GM21360 (cell line): ENCODE measurements around the gene PSAPL1.

ENCODE experiments used
- ATAC-seq: cut with Tn5 transposase; IDR thresholded peaks from one replicate; pipeline ENCODE4 v1.9.1; 2021; ENCODE audit warnings: mild to moderate bottlenecking, moderate library complexity; ENCODE audit not compliant: unreplicated experiment

Gene PSAPL1

DNA sequence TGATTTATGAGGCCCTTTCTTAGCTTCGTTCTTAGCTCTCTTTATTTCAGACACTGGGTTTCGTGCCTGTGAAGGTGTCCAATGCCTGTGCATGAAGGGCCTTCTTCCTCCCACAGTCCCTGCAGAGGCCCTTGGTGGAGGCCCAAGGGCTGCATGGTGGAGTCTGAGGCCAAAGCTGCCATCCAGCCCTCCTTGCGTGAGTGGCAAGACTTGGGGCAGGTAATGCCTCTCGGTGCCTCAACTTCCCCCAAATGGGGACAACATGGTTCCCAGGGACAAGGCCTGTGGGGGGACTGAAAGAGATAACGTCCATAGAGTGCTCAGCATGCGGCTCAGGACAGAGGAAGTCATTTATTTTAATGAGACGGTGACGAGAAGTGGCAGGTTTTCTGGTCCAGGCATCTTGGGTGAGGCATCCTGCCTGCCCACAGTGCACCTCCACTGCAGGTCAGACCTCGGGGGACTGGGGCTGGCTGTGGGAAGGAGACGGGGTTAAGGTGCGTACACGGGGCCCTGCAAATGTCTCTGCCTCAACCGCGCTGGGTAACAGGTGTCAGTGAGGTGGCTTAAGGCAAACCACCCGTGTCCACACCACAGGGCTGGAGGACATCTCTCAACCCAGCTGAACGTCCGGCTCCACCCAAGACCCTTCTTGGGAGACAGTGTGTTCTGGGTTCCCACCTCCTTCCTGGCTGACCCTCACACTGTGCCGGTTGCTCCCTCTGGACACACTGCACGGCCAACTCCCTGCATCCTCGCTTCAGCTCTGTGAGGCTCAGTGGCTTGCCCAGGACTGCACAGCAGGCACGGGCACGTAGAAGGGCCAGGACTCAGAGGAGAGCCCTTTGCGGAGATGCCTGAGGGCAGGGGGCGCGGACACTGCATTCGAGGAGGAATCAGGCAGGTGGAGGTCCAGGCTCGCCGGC lies 50.5 kb downstream of the PSAPL1 start:
- no peak for ATAC-seq

DNA sequence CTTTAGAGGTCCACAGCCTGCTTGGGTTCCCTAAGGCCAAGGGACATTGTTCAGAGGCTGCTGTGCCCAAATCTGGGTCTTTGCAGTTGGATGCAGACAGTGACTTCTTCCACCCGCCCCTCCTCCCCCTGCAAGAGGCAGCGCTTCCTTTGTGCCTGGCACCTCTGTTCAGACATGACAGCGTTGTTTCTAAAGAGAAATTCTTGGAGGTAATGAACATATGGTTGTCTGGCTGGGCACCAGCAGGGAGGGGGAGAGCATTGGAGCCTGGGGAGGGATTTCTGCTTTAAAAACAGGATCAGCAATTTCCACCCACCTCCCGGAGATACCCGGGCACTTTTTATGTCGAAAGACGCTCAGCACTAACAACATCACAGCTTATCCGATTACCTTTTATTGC lies 51.5 kb downstream of the PSAPL1 start:
- ATAC-seq, result no peak

DNA sequence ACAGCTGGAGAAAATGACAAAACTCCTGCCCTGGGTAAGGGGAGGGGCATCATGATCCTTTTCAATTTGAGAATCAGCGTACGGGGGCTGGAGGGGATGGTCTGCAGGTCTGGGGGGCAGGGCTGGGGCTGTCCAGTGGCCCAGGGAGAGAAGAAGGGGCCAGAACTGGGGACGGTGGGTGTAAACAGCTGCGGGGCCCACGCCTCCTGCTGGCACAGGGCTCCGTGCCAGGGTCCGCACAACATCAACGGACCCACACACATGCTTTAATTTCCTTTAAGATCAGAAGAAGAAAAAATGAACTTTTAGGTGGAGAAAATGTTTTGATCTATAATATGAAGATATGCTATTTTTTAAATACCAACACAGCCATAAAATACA lies 52.1 kb downstream of the PSAPL1 start:
- no peak for ATAC-seq

DNA sequence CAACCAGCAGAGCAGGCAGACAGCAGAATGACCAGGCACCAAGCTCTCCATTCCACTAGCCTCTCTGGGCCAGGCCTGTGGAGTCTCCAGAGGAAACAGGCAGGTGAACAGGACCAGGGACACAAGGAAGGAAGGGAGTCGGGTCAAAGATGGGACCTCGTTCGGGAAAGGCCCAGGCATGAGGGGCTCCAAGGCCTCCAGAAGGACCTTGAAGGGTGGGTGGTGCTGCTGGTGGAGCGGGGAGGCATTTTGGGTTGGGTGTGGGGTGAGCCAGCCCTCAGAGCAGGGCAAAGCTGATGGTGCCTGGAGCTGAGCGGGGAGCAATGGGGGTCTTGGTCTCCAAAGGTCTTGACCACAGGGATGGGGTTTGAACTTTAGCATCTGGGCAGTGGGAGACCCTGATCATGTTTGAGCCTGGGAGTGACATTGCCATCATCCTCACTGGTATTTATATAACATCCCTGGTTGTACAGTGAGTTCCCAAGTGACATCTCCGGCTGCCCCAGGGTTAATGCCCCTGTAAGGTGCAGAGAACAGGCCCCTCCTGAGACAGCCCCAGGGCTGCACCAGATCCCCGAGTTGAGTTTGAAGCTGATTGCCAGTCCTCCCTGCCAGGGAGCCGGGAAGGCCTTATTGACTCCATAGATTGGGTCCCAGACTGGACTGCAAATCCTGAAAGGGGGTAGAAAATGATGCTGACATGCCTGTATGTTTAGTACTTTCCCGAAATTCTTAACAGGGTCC lies 52.7 kb downstream of the PSAPL1 start:
- no peak for ATAC-seq

DNA sequence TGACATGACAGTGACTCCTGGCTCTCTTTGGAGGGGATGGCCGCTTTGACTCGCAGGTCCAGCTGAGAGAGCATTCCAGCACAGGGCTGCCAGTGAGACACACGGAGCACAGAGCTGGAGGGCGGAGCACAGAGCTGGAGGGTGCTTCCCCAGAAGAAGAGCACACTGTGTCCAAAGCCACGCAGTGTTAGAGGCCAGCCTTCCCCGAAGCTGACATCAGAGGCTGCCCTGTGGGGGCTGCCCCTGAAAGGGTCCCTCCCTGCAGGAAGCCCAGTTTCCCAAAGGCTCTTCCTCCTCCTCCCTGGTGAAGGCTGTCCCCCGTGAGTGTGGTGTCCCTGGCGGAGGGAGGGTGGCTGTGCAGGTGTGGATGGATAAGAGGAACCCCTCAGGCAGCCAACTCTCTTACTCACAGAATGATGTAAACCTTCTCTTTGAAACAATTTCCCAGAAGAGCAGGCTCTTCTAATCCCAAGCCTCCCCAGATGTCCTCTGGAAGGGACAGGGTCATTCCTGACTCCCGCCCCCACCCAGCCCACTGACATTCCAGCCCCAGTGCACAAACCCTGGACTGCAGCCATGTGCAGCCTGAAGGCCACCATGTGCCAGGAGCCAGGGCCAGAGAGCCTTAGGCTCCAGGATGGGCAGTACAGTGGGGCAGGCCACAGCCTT lies 53.4 kb downstream of the PSAPL1 start:
- ATAC-seq, result no peak
